SIG-M5 (cell line): ENCODE measurements around the gene PRKAG3.

Experiments used
- DNase-seq: peaks from one replicate; lab custom pipeline; 2025; lab: John Stamatoyannopoulos, UW

PRKAG3 gene

DNA sequence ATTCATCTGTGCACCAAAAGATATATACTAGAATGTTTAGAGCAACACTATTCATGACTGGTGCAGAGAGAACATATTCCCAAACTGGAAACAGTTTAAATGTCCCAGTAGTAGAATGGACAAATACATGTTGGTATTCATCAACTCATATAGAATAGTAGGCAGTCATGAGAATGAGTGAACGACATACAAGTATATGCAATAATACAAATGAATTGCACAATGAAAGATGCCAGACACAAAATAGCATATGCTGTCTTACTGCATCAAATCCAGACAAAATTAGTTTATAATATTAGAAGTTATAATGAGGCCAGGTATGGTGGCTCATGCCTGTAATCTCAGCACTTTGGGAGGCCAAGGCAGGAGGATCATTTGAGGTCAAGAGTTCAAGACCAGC, 8.3 kb upstream of the PRKAG3 start:
- no peak for DNase-seq

DNA sequence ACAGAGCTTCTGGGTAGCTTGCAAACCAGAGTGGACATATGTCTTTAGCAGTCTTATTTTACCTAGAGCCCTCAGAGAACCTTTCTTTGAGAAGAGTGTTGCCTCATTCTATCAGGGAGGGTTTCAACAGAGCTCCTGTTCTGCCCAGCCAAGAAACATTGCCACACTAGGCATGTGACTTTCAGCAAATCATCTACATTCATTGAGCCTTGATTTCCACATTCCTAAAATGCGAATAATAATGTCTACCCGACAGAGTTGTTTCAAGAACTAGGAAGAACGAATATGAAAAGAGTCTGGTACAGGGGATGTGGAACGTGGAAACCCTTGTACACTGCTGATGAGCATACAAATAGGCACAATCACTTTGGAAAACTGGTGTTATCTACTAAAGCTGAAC, 7.8 kb upstream of the PRKAG3 start:
- no peak for DNase-seq

GRCh38 chr2:218837495-218837894, 5.9 kb upstream of the PRKAG3 start:
- no peak for DNase-seq

DNA sequence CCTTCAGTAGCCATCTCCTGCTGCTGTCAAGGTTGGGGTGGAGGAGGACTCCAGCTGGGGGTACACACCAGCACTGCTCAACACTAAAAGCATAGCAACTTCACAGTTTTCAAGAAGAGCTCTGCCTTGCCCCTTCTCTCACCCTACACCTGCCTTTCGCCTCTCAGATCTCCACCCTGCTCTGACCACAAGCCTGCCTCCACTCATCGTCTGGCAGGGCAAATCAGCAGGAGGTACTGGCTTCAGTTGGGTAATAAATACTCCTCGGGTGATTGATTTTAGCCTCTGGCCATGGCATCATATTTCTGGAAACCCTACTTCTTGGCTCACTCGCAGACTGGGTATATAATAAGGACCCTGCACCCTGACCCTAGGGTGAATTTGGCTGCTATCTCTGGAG, 3.1 kb upstream of the PRKAG3 start:
- DNase-seq = no peak

DNA sequence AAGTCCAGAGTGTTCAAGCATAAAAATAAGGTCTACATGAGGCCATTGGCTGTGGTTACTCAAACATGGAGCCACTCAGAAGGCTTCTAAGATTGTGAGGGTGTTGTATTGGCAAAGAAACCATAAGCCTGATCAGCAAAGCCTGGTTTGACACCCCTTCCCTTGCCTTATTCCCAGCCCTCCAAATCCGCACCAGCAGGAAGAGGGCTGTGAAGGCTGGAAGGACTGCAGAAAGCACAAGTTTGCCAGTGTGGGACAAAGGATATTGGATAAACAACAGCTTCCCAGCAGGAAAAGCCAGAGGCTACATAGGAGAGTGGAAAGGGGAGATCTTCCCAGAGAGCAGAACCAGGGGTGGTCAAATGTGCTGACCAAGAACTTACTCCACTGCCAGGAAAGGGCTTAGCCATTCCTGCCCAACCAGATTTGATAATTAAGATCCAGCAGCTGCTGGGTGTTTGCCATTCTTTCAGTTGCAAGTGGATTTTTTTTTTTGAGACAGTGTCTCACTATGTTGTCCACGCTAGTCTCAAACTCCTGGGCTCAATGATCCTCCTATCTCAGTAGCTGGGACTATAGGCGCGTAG, 1.5 kb upstream of the PRKAG3 start:
- DNase-seq = no peak

DNA sequence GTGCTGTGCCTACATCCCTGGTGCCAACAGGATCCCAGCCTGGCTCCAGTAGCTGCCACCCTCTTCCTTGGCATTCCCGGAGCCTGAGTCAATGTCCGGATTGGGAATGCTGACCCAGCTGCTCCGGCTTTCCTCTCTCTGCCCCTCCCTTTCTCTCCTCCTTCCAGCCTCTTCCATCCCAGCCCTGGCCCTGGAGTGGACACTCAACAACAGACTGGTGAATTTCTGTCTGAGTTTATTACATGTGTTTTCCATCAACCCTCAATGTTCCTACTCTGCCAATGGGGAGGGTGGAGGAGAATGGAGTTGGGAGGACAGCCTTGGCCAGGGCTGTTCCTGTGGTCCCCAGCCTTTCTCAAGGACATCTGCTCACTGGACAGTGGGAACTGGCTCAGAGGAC, 917 bp upstream of the PRKAG3 start:
- no peak for DNase-seq

DNA sequence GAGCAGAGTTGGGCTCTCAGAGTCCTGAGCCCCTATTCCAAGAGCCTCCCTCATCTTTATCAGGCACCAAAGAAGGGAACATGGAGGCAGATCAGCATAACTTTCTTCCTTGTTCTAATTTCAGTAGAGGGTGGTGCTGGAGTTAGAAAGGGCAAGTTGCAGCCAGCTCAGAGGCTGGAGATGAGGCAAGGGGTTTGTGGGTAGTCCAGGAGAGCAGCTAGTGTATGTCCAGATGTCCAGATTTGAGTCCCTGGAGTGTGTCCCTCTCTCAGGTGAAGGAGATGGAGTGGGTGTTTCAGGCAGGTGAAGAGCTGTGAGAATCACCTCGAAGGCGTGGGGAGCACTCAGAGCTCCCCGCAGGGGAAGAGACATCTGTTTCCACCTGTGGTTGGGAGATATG, 478 bp upstream of the PRKAG3 start:
- no peak for DNase-seq

GRCh38 chr2:218830526-218831306, 887 bp downstream of the PRKAG3 start:
- no peak for DNase-seq

GRCh38 chr2:218829868-218830451, 1.6 kb downstream of the PRKAG3 start:
- DNase-seq = no peak

GRCh38 chr2:218828477-218828778, 3.2 kb downstream of the PRKAG3 start:
- DNase-seq = no peak

DNA sequence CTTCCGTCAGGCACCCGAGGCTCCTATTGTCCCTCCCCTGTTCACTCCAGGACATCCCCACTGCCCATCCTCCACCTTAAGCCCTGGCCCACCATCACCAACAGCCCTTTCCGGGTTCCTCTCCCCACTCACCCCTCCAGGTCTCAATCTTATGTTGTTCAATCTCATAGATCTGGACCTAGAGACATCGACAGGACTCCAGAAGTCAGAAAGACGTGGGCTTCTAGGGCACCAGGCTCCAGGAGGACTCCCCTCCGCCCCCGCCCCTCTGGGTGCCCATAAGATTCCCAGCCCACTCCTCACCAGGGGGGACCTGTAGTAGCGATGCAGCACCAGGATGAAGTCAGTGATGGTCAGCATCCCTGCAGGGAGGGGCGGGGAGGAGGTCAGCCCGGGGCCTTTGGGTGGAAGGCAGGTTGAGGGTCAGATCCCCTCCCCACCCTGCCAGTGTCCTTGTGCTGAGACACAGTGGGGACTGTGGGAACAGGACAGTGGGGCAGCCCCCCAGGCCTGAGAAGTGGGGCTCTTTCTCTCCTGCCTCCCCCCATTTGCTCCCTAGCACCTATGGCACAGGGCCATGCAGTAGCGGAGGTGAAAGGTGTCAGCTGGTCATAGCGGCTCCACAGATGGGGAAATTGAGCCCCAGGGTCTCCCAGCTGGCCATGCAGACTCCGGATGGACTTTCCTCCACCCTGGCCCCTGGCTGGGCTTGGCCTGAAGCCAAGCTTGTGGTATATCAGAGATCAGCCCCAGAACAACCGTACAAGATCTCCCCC, 3.7 kb downstream of the PRKAG3 start:
- no peak for DNase-seq

DNA sequence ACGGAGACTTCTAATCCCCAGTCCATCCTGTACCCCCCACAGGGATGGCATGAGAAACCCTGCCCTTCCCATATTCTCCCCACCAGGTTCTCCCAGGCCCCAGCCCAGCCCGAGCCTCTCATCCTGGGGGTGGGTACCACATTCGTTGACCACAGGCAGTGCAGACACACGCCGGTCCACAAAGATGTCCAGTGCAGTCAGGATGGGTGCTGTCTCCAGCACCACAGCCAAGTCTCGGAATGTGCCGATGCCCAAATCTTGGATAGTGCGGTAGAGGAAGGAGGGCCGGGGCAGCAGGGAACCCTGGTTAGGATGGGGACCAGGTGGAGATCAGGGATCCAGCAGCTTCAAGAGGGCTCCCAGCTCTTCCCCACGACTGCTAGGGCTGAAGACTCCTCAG, 4.8 kb downstream of the PRKAG3 start:
- no peak for DNase-seq

DNA sequence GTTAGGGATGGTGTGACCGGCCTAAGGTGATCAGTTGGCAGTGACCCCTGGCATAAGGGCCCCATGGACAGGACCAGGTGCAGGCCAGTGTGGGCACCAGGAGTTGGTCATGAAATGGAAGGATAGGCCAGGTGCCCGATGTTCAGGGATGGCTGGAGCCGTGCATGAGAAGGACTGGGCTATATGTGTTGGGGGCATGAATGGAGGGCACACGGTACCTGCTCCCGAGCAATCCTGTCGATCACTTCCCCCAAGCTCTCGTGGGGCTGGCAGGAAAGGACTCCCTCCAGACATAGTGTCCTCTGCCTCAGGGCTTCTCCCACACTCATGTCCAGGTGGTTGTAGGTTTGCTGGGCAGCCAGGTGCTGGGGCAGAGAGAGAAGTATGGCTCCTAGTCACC, 7.6 kb downstream of the PRKAG3 start:
- no peak for DNase-seq

DNA sequence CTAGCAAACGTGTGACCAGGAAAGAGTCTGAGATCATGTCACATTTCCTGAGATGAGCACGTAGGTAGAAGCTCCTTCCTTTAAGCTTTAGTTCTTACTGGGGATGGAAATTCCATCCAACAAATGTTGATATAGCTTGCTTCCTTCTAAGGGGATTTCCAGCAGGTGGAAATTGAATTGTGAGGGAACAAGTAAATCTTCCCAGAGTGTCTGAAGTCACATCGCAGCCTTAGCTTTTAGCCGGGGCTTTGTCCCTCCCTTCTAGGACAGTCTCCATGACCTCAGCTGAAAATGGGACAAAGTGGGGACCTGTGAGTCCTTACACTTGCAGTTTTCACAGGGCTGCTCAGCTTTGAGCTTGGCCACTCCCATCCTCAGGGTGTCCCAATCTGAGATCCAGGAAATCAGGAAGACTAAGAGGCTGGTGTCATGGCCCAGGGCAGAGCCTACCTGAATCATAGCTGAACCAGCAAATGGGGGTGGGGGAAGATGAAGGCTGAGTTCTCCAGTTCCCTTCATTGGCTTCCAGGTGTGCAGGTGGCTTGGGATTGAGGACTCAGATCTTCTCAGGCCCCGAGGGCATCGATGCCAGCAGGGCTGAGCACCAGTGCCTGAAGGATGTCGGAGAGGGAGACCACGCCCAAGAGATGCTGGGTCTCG, 8.3 kb downstream of the PRKAG3 start:
- no peak for DNase-seq

DNA sequence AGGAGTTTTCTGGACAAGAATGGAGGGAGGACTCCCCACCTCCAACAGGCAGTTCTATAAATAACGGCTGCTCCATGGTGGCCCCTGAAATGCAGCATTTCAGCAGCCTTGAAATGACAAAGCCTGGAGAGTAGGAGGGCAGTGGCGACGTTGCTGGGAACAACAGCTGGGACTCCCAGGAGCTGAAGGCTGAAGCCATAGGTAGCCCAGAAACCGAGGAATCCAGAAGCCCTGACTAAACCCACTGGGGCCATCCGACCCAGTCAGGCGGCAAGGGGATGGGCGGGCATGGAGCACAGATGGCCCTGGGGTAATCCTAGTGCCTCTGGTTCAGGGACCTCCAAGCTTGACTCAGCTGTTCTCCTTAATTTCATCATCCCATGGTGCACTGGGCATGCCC, 9.0 kb downstream of the PRKAG3 start:
- no peak for DNase-seq

GRCh38 chr2:218821605-218822211, 9.9 kb downstream of the PRKAG3 start:
- DNase-seq = no peak

GRCh38 chr2:218820746-218821369, 10.7 kb downstream of the PRKAG3 start:
- DNase-seq = no peak

DNA sequence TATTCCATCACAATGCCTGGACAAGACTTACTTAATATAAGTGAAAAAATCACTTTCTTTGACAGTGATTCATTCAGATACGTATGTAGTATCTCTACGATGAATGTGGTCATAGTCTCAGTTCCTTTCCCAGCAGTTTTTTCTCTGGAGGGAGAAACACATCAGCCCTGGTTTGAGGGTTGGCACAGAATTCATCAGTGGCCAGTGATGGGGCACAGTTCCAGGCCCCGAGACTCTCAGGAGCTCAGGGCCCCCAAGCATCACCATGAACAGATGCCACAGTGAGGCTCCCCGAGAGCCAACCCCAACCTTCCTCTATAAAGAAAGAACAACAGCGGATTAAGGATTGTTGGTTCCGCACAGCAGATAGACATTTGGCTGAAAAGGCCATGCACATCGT, 12.5 kb downstream of the PRKAG3 start:
- no peak for DNase-seq

- no peak for DNase-seq
These were observed 15.0 kb downstream of the PRKAG3 start for GRCh38 chr2:218816561-218817011.

DNA sequence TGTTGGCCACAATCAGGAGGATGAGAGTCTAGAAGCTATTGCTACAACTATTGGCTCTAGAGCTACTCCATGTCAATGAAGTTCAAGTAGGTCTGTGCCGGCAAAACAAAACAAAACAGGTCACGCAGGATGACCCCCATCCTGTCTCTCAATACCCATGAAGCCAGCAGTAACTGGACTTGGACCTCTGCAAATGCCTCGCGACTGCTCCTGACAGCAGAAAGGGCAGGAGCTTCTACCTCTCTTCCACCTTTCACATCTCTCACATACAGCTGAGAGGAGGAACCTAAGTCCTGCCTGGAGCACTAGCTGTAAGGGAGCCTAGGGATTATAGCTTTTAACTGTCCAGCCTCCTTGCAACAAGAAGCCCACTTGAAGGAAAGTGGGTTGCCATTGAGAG, 16.0 kb downstream of the PRKAG3 start:
- no peak for DNase-seq

DNA sequence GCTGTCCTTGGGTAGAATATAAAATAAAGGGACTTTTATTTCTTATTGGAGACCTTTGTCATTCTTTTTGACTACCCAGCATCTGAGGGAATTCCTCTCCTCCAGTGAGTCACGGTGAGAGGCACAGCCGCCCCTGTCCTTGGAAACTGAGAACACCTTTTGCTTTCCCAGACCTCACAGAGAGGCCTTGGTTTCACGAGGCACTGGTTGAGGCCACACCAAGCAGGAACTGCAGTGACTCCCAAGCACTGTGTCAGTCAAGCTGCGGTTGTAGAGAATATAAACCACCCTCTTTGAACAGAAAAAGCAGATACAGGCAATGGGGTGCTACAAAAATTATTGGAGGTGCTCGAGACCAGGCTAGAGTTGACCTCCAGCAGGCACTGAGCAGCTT, 16.4 kb downstream of the PRKAG3 start:
- no peak for DNase-seq
